Hematopoietic multipotent progenitor cell treated with erythropoietin and hydrocortisone succinate and interleukin-3 and kit ligand, for 6 days (in vitro differentiated cells): Measurements from ENCODE around the gene ANKRD33B.
"Not testable (repeated sequence)": the region's sequence is repeated elsewhere in the genome, so short reads cannot be mapped to it uniquely, and the experiment has no call there.

ENCODE experiments used
- DNase-seq: peaks from one replicate; pipeline ENCODE4 v3.0.0-alpha.2; 2015

The ANKRD33B gene

GRCh38 chr5:10559871-10560270, 4.0 kb upstream of the ANKRD33B start:
- no peak for DNase-seq

GRCh38 chr5:10562201-10563109, 1.4 kb upstream of the ANKRD33B start:
- no peak for DNase-seq

GRCh38 chr5:10563110-10563944, 543 bp upstream of the ANKRD33B start:
- DNase-seq, result no peak

- DNase-seq, result peak; percentile 28
These were observed 1.2 kb downstream of the ANKRD33B start for GRCh38 chr5:10564838-10565784.

- DNase-seq, result peak; percentile 79
These were observed 2.1 kb downstream of the ANKRD33B start for GRCh38 chr5:10565785-10566542.

GRCh38 chr5:10566543-10567068, 2.7 kb downstream of the ANKRD33B start:
- DNase-seq, result no peak

- peak; percentile 42 for DNase-seq
These were observed 3.3 kb downstream of the ANKRD33B start for GRCh38 chr5:10567121-10567591.

- DNase-seq, result no peak
These were observed 4.0 kb downstream of the ANKRD33B start for GRCh38 chr5:10567781-10568321.

GRCh38 chr5:10570540-10570939, 6.7 kb downstream of the ANKRD33B start:
- DNase-seq, result not testable (repeated sequence)

- DNase-seq, result no peak
These were observed 8.6 kb downstream of the ANKRD33B start for GRCh38 chr5:10572451-10572850.

- DNase-seq, result no peak
These were observed 9.7 kb downstream of the ANKRD33B start for GRCh38 chr5:10573487-10574145.

- DNase-seq, result not testable (repeated sequence)
These were observed 11.0 kb downstream of the ANKRD33B start for GRCh38 chr5:10574879-10575278.

GRCh38 chr5:10576121-10576789, 12.4 kb downstream of the ANKRD33B start:
- DNase-seq, result peak; percentile 57

GRCh38 chr5:10576790-10577189, 12.9 kb downstream of the ANKRD33B start:
- DNase-seq, result no peak

- DNase-seq, result peak; percentile 30
These were observed 13.8 kb downstream of the ANKRD33B start for GRCh38 chr5:10577371-10578292.

- peak; percentile 64 for DNase-seq
These were observed 14.4 kb downstream of the ANKRD33B start for GRCh38 chr5:10578293-10578665.

- no peak for DNase-seq
These were observed 15.0 kb downstream of the ANKRD33B start for GRCh38 chr5:10578869-10579268.
